ENCODE measurements around the gene PPP1R3D.
"Not testable (repeated sequence)": the region's sequence is repeated elsewhere in the genome, so short reads cannot be mapped to it uniquely, and the experiment has no call there.

PPP1R3D gene

DNA sequence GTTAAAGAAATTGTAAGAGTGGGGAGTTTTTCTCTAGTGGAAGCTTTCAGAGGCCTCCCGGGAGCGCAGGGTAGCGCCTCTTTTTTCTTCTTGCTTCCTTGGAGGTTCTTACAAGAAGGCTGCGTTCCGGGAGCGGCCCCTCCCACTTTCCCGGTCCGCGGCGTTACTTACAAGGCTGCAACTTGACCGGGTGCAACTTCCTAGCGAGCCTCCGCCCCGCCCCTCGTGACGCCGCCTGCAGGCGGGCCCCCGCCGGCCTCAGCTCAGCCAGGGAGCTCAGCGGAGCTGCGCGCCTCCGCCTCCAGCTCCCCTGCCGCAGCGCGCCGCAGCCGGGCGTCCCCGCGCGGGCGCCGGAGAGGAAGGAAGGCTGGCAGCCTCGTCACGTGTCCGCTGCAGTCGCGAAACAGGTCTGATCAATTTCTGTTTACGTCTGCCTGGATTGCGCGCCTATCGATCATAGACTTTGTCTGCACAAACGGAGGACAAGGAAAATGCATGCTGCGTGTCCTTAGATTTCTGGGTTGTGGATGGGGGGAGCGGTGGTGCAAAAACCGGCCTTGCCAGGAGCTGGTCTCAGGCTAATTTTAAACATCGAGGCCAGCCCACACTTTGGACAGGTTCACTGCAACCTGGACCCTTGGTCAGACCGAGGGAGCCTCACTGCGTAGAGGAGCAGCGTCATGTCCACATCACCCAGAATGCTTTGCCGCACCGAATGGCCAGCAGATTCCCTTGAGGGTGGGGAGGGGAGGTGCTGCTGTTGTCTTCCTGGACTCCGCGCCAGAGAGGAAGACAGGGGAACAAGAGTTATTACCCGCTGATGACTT is at the start of gene PPP1R3D, which contains the start of gene FAM217B:
PPP1R3D (minus strand) TSS at position 177 of the 827 bp plus-strand sequence. CDS start 374 bp downstream, outside the sequence.
FAM217B (plus strand) TSS at position 261 of the 827 bp plus-strand sequence. CDS start 3,555 bp downstream, outside the sequence.
- peak; percentile 83 to 89 for DNase-seq (ENCODE audit: low read depth in 2 of 2)

DNA sequence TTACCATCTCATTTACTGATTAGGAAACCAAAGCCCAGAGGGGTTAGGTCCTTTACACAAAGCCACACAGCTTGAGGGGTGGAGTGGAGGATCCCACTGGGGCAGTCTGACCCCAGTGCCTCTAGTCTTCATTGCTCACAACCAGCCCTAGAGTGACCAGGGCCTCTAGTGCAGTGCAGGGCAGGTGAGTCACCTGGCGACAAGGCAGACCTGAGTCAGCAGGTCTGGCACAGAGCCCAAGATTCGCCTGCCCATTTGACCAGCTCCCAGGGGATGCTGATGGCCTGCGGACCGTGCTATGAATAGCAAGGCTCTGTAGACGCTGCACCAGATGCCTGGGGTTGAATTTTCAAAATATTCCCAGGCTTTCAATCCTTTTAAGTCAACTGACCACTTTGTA is 48.0 kb upstream of the PPP1R3D start:
- no peak for DNase-seq (ENCODE audit: low read depth in 2 of 2)

DNA sequence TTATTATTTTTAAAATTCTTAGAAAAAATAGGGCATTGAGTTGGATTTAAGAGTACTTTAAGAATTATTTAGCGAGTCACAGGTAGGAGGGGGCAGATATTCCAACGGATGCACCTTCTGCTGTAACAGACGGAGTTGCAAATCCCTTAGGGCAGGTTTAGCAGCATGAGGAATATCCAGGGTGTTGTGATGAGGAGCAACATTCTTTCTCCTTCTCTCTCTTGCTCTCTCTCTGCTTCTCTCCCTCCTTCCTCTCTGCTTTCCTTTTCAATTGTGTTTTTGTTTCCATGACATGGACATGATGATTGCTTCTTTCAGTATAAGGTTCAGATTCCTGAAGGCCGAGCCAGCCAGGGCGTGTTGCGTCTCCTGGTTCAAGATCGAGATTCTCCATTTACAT is 47.0 kb upstream of the PPP1R3D start:
- no peak for DNase-seq (ENCODE audit: low read depth in 2 of 2)

- DNase-seq (ENCODE audit: low read depth in 2 of 2), result peak in 1 of 2 donors; percentile 4
Observed at GRCh38 chr20:59985864-59986263, 45.8 kb upstream of the PPP1R3D start.

- no peak for DNase-seq (ENCODE audit: low read depth in 2 of 2)
Observed at GRCh38 chr20:59985164-59985563, 45.1 kb upstream of the PPP1R3D start.

DNA sequence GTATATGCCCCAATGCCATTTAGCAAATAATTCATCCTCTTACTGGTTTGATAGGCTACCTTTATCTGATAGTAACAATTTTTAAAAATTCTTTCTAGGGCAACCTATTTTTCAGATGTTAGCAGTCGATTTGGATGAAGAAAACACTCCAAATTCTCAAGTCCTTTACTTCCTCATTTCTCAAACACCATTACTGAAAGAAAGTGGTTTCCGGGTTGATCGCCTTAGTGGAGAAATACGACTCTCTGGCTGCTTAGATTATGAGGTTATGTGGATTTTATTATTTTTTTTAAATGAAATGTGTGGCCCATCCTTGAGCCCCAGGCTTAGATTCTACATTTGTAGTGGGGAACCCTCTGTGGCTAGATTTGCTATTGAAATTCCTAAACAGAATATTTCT is 44.4 kb upstream of the PPP1R3D start:
- no peak for DNase-seq (ENCODE audit: low read depth in 2 of 2)

GRCh38 chr20:59983076-59983475 is 43.0 kb upstream of the PPP1R3D start:
- no peak for DNase-seq (ENCODE audit: low read depth in 2 of 2)

- no peak for DNase-seq (ENCODE audit: low read depth in 2 of 2)
Observed at GRCh38 chr20:59977086-59977485, 37.0 kb upstream of the PPP1R3D start.

GRCh38 chr20:59976156-59976782 is 36.2 kb upstream of the PPP1R3D start:
- DNase-seq (ENCODE audit: low read depth in 2 of 2), result no peak

DNA sequence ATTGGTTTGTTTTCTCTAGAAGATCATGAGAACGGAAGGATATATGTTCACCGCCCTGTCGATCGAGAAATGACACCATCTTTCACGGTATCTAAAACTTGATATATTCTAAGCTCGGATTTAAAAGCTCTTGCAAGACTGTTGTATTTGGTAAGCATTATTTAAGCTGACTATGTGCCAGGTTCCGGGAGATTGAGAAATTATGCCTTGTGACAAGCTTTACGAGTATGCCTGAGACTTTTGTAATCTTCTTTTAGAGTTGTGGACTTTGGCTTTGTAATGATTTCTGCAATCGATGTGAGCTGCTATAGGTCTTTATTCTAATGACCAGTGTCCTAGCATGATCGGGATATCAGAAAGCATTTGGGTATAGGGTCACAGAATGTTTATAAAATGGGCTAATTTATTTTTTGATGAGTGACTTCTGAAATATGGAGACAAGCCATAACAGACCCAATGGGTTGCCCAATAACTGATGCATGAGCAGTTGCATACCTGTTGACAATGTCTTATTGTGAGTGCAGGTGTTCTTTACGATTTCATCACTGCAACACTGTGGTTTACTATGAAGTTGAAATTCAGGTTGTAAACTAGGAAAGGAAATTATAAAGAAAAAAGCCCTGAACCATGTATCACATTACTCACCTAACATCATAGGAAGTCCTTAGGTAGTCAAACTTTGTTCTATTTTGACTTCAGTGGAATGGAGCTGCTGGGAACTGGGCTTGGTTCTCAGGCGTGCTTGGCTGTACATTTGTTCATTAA is 32.1 kb upstream of the PPP1R3D start:
- no peak for DNase-seq (ENCODE audit: low read depth in 2 of 2)

GRCh38 chr20:59971428-59971827 is 31.3 kb upstream of the PPP1R3D start:
- no peak for DNase-seq (ENCODE audit: low read depth in 2 of 2)

DNA sequence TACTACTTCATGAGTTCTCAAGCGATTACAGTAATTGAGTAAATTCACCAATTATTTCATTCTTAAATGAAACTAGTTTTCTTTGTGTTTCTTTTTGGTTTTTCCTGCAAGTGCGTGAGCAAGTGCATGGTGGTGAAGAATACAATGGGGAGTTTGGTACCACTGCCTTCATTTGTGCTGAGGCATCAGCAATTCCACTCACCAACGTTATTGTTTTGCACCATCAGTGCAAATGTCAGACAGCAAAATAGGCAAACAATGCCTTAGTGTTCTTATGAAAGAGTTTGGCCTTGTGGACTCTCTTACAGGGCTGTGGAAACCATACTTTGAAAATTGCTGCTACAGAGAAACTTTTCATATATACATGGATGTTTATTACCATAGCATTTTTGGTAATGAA is 26.3 kb upstream of the PPP1R3D start:
- DNase-seq (ENCODE audit: low read depth in 2 of 2), result no peak

DNA sequence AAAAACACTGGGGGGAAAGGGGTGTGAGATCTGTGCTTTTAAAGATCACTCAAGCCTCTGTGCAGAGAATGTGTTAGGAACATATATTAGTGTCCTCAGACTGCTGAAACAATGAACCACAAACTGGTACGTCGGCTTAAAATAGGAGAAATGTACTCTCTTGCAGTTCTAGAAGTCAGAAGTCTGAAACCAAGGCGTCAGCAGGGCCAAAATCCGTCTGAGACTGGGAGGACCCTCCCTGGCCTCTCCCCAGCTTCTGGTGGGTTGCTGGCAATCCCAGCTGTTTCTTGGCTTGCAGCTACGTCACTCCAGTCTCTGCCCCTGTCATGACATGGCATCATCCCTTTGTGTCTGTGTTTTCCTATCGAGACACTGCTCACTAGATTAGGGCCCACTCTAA is 22.1 kb upstream of the PPP1R3D start:
- no peak for DNase-seq (ENCODE audit: low read depth in 2 of 2)

- no peak for DNase-seq (ENCODE audit: low read depth in 2 of 2)
Observed at GRCh38 chr20:59961423-59961822, 21.3 kb upstream of the PPP1R3D start.

- DNase-seq (ENCODE audit: low read depth in 2 of 2), result no peak
Observed at GRCh38 chr20:59958626-59959025, 18.5 kb upstream of the PPP1R3D start.

DNA sequence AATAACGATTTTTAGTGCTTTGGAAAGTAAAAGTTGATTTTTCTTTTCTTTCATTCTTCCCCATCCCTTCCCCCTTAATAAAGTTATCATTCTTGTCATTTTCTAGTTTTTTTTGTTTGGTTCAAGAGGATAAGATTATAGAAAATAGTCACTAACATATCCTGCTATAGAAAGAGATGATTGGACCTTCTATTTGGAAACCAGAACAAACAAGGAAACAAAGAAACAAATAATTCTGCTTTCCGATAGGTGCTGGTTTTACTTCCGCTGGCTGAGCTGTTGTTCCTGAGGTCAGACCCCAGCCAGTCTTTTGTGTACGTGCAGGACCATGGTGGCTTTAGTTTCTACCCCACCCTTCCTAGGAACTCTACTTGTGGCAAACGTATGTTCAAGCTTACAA is 18.0 kb upstream of the PPP1R3D start, which contains the start of gene CDH26:
CDH26 (plus strand) TSS at position 301 of the 400 bp plus-strand sequence. CDS start 304 bp downstream, outside the sequence.
- DNase-seq (ENCODE audit: low read depth in 2 of 2), result no peak

DNA sequence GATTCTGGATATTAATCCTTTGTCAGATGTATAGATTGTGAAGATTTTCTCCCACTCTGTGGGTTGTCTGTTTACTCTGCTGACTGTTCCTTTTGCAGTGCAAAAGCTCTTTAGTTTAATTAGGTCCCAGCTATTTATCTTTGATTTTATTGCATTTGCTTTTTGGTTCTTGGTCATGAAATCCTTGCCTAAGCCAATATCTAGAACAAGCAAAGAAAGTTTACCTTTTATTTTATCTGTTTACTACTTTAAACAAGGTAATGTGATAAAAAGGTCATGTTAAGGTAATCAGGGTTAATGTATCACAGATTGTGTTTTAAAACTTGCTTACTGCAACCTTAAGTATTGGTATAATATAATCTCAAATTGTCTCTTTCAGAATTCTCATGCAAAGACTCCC is 17.5 kb upstream of the PPP1R3D start:
- not testable (repeated sequence) for DNase-seq (ENCODE audit: low read depth in 2 of 2)

GRCh38 chr20:59955131-59955796 is 15.2 kb upstream of the PPP1R3D start:
- no peak for DNase-seq (ENCODE audit: low read depth in 2 of 2)

GRCh38 chr20:59954718-59955117 is 14.6 kb upstream of the PPP1R3D start:
- no peak for DNase-seq (ENCODE audit: low read depth in 2 of 2)

- DNase-seq (ENCODE audit: low read depth in 2 of 2), result no peak
Observed at GRCh38 chr20:59949911-59950310, 9.8 kb upstream of the PPP1R3D start.

DNA sequence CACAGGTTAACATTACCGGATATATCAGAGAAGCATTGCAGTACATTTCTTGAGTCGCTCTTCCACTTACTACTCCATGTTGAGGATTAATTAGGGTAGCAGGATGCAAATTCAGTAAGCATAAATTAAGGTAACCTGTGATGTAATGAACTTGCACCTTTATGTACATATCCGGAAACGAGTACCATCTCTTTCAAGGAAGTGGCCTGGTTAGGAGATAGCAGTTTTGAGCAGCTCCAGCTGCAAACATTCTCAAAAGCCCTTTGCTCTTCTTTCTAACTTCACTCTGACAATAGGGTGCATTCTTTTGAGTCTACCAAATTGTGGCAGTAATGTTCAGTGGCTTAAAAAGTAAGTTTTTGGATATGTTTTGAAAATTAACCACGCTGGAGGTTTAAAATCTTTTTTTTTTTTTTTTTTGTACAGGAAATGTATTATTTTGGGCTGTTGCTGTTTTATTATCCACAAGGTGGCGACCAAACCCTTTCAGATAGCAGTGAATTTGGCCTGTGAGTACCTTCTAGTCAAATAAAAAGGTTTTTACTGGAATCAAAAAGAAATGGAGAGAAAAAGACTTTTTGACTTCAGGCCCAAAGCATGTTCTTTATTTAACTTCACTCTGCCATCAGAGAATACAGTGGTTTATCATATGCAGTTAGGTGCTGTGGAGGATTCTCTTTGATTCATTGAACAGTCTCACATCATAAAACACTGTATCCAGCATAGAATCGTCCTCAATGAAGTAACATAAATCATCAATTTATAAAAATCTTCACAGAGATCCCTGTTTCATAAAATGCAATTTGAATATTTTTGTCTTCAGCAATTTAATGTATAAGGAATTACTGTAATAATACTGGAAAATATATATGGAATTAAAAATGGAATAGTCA is 9.0 kb upstream of the PPP1R3D start:
- DNase-seq (ENCODE audit: low read depth in 2 of 2), result no peak

Data from stimulated activated CD4-positive, alpha-beta T cell treated with anti-CD3 and anti-CD28 coated beads, Interleukin-4, amount 100 ng/mL, for 48 hours (primary cell).